Uterine smooth muscle cell (primary cell): Measurements from ENCODE around the gene AKT2. TPM values are rescaled to one million over a fixed set of nuclear protein-coding genes. Genes with fewer than 3 reads are reported as not detected.

Experiments
- total RNA-seq: library from RNA; depleted of rRNA; stranded (reverse); fragments of >200 nt; gene quantifications from 2 replicates; pipeline ENCODE4 v1.2.3, GENCODE V29; 2014

AKT2 gene
- total RNA-seq = 104 and 105 TPM in 2 replicates

DNA sequence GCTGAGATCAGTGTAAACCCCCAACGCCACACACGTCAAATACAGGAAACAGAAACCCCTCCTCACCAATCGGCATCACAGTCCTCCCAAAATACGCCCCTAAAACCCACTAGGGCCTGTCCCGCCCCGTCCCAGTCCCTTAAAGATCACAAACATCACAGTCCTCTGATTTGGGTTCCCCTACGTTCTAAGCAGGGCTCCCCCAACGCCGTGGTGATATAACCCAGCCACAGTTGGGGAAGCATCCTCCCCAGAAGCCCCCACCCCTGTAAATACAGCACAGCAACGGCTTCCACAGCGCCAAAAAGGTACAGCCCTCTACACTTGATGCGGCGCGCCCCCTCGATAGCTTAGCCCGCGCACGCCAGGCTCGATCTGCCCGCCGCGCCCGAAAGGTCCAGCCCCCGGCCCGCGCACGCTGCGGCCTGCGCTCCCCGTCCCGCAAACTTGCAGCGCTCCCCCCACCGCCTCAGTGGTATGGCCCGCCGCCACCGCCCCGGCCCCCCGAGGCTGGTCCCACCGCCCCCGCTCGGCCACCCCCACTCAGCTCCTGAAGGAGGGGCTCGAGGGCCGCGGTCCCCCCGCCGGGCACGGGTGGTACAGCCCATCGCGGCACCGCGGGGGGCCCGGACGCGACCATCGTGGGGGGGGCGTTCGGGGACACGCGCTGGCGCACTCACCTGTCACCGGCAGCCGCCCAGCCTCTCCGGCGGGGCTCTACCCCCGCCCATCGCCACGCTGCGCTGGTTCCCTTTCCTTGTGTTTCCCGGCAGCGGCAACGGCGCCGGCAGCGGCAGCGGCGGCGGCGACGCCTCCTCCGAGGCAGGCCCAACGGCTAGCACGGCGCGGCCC, at the start of gene AKT2:
AKT2 (minus strand) TSS at position 845 of the 852 bp plus-strand sequence. CDS start 20,078 bp downstream, outside the sequence.

DNA sequence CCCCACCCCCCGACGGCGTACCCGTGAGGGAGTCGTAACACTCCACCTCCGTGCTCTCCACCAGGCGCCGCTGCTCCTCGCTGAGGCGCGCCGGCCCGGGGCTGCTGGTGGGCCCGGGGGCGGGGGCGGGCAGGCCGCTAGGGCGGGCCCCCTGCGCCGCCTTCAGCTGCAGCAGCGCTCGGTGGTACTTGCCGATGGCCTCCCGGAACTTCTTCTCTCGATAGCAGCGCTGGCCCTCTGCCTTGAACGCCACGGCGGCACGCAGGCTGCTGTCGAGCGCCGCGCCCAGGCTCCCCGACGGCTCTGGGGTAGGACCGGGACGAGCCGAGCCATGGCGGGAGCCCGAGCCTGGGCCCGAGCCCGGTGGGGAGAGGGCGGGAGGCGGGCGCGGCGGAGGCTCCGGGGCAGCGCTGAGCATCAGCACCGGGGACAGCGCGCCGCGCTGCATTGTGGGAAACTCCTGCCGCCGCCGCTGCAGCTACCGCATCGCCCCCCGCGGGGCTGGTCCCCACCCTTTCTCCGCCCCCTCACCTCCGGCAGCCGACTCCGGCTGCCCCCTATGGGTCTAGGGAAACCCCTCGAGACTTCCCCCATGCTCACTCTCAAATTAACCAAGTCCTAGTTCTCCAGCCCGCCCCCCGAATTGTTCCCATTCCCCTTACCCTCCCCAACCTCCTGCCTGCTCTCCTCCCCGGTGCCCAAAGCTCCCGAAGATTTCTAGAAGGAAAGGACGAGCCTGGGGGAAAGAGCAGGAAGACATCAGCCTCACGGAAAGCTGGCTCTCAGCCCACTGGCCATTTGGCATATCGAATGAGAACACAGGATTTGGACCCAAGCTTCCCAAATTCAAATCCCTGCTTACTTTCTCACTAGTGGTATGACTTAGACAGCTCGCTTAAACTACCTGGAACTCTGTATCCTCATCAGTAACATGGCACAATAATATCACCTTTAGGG, 66.9 kb downstream of the AKT2 start, which contains the start of gene TTC9B:
TTC9B (minus strand) TSS at position 451 of the 957 bp plus-strand sequence; CDS start at position 448, 3 bp downstream.

DNA sequence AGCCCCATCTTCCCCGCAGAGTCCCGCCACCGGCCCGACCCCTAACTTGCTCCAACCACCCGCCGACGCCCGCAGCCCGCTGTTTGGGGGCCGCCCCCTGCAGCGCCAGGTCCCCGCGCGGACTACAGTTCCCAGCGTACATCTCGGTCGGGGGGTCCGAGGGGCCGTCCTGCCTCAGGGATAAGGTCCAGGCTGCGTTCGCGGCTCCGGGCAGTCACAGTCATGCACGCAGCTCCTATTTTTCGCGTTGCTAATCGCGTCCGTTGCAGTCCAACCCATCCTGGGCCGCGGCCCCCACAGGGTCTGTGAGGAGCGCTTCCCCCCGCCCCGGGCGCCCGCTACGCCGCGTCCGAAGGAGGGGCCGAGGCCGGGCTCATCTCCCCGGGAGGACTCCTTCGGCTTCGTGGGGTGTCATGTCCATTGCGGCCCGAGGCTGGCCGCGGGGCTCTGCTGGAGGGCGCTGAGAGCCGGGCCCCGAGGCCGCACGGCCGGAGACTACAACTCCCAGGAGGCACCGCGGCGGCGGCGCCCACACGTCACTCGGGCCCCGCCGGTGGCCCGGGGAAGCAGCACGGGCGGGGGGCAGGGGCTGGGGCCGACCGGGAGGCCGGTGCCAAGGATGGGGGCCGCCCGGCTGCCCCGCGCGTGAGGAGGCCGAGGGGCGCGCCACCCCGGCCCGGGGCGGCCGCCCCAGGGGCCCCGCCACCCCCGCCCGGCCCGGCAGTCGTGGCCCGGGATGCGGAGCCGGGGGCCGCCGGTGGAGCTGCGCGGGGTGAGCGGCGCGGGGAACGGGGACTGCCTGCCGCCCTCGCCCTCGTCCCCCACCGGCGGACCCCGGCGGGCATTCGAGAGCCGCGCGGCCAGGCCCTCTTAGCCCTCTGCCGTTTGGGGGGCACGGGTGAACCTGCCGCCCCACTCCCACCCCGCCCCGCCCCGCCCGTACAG, 94.0 kb downstream of the AKT2 start, which contains the start of gene MAP3K10:
MAP3K10 (plus strand) TSS at position 536 of the 945 bp plus-strand sequence. CDS start 606 bp downstream, outside the sequence.

Other genes starting within 250 kb of the AKT2 start
- gene ZNF780B, start 229.1 kb downstream of the AKT2 start, total RNA-seq = 14.1 and 18.6 TPM in 2 replicates
- 19.0 and 25.1 TPM in 2 replicates for gene ZNF780A, start 194.4 kb downstream of the AKT2 start, total RNA-seq
- 8.4 and 12.7 TPM in 2 replicates for gene MAP3K10, start 93.9 kb downstream of the AKT2 start, total RNA-seq
- not detected in 2 replicates for gene TTC9B, start 67.0 kb downstream of the AKT2 start, total RNA-seq
- gene CCNP, start 58.7 kb downstream of the AKT2 start, total RNA-seq = 0.12 and 0.22 TPM in 2 replicates
- 5.5 and 8.0 TPM in 2 replicates for gene C19orf47, start 63.1 kb upstream of the AKT2 start, total RNA-seq
- 127 and 267 TPM in 2 replicates for gene PLD3, start 63.4 kb upstream of the AKT2 start, total RNA-seq
- gene HIPK4, start 104.8 kb upstream of the AKT2 start, total RNA-seq = 0.33 TPM in 1 of 2 replicates, not detected in the other
- 1.4 and 3.9 TPM in 2 replicates for gene PRX, start 128.0 kb upstream of the AKT2 start, total RNA-seq
- gene SERTAD1, start 140.6 kb upstream of the AKT2 start, total RNA-seq = 21.4 and 23.4 TPM in 2 replicates
- gene SERTAD3, start 159.0 kb upstream of the AKT2 start, total RNA-seq = 19.6 and 26.1 TPM in 2 replicates
- 106 and 138 TPM in 2 replicates for gene BLVRB, start 180.4 kb upstream of the AKT2 start, total RNA-seq
- 4.4 and 7.4 TPM in 2 replicates for gene SPTBN4, start 181.7 kb upstream of the AKT2 start, total RNA-seq